WTC11 (cell line): Measurements from ENCODE around the gene HOXA13. TPM values are rescaled to one million over a fixed set of nuclear protein-coding genes. Genes with fewer than 3 reads are reported as not detected.

Source experiments
- ATAC-seq: fragments of 200-7000 bp; cut with Tn5 transposase; 2 replicates; pipeline ENCODE4 v1.10.0; 2021; ENCODE audit warnings: mild to moderate bottlenecking, moderate library complexity
- CTCF ChIA-PET: fragments of 300-600 bp; sonication (Branson Sonifier 250); formaldehyde crosslinking; loops from one replicate; lab custom pipeline; 2021; ENCODE audit warnings: antibody characterized with exemption; lab: Charles Lee
- POLR2A ChIA-PET: fragments of 350-600 bp; sonication (Branson Sonifier 250); formaldehyde crosslinking; loops from one replicate; lab custom pipeline; 2021; ENCODE audit warnings: antibody characterized with exemption; lab: Charles Lee
- DNase-seq: peaks from one replicate; pipeline ENCODE4 v3.0.0; 2021; ENCODE audit warnings: low spot score
- H3K27ac Mint-ChIP-seq: 2 replicates; pipeline ENCODE4 v1.8.0; 2021; ENCODE audit warnings: mixed read lengths
- H3K27me3 Mint-ChIP-seq: 2 replicates; pipeline ENCODE4 v1.8.0; 2021; ENCODE audit warnings: low read depth, mild to moderate bottlenecking, moderate library complexity, mixed read lengths
- H3K36me3 Mint-ChIP-seq: 2 replicates; pipeline ENCODE4 v1.8.0; 2021; ENCODE audit warnings: mixed read lengths
- H3K4me1 Mint-ChIP-seq: 2 replicates; pipeline ENCODE4 v1.8.0; 2022; ENCODE audit warnings: mixed read lengths
- H3K4me3 Mint-ChIP-seq: 2 replicates; pipeline ENCODE4 v1.8.0; 2021; ENCODE audit warnings: mild to moderate bottlenecking, moderate library complexity, mixed read lengths
- H3K9me3 Mint-ChIP-seq: 2 replicates; pipeline ENCODE4 v1.8.0; 2021; ENCODE audit warnings: mixed read lengths
- ARID4B ChIP-seq: sonication (generic); formaldehyde crosslinking; IDR thresholded peaks from 2 replicates; pipeline ENCODE4 v1.8.0; 2023; ENCODE audit warnings: missing genetic modification reagents, mild to moderate bottlenecking, borderline replicate concordance
- CBFB ChIP-seq: sonication (generic); formaldehyde crosslinking; IDR thresholded peaks from 2 replicates; pipeline ENCODE4 v1.8.1; 2022; ENCODE audit warnings: mild to moderate bottlenecking, low read depth, missing genetic modification reagents
- GRHL2 ChIP-seq: fragments of 250-450 bp; sonication (Bioruptor Pico); IDR thresholded peaks from 2 replicates; pipeline ENCODE4 v1.8.0; 2022; ENCODE audit warnings: mild to moderate bottlenecking, moderate library complexity; ENCODE audit not compliant: insufficient replicate concordance, severe bottlenecking
- ZNF263 ChIP-seq: sonication (generic); formaldehyde crosslinking; IDR thresholded peaks from 2 replicates; pipeline ENCODE4 v1.8.1; 2022; ENCODE audit warnings: low read depth, mild to moderate bottlenecking, moderate library complexity, missing genetic modification reagents
- ZNF423 ChIP-seq: fragments of 250-450 bp; sonication (Bioruptor Pico); IDR thresholded peaks from 2 replicates; pipeline ENCODE4 v2.1.2; 2022; ENCODE audit warnings: mild to moderate bottlenecking, moderate library complexity
- total RNA-seq: library from RNA; stranded (reverse); gene quantifications from 3 replicates; pipeline ENCODE4 v1.2.3, GENCODE V29; 2021
- TF ChIP-seq, protein P1 (sequence below): sonication (generic); formaldehyde crosslinking; IDR thresholded peaks from 2 replicates; pipeline ENCODE4 v1.8.1; 2023; ENCODE audit warnings: mild to moderate bottlenecking, missing genetic modification reagents
- TF ChIP-seq, protein P2 (sequence below): sonication (generic); formaldehyde crosslinking; IDR thresholded peaks from 2 replicates; pipeline ENCODE4 v1.8.1; 2023; ENCODE audit warnings: mild to moderate bottlenecking, missing genetic modification reagents, moderate library complexity
- TF ChIP-seq, protein P3 (sequence below): fragments of 200-600 bp; IDR thresholded peaks from 2 replicates; pipeline ENCODE4 v1.8.0; 2022; ENCODE audit warnings: antibody characterized with exemption
- TF ChIP-seq, protein P4 (sequence below): fragments of 250-450 bp; sonication (Bioruptor Pico); IDR thresholded peaks from 2 replicates; pipeline ENCODE4 v1.9.0; 2021; ENCODE audit warnings: mild to moderate bottlenecking, borderline replicate concordance

HOXA13 gene
- total RNA-seq, 1 experiment from 2014 or later: not detected

- ATAC-seq: peak; percentile 1; the same call in 1 of the 2 replicates
- H3K9me3 Mint-ChIP-seq: no peaks in the 10 kb centered on the region
- no peak for DNase-seq
- H3K27ac Mint-ChIP-seq: no peak overlapping the region
- H3K4me3 Mint-ChIP-seq: peak overlapping the region; percentile 43
- POLR2A ChIA-PET: no interaction called here
- TF ChIP-seq ZNF423 (CRISPR knock-in tag): peak; percentile 56; the same call in 1 of the 2 replicates
- no peak for TF ChIP-seq CBFB
- TF ChIP-seq, protein P1, sequence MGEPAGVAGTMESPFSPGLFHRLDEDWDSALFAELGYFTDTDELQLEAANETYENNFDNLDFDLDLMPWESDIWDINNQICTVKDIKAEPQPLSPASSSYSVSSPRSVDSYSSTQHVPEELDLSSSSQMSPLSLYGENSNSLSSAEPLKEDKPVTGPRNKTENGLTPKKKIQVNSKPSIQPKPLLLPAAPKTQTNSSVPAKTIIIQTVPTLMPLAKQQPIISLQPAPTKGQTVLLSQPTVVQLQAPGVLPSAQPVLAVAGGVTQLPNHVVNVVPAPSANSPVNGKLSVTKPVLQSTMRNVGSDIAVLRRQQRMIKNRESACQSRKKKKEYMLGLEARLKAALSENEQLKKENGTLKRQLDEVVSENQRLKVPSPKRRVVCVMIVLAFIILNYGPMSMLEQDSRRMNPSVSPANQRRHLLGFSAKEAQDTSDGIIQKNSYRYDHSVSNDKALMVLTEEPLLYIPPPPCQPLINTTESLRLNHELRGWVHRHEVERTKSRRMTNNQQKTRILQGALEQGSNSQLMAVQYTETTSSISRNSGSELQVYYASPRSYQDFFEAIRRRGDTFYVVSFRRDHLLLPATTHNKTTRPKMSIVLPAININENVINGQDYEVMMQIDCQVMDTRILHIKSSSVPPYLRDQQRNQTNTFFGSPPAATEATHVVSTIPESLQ: no peak
- TF ChIP-seq ZNF263: no peak
- TF ChIP-seq, protein P2, sequence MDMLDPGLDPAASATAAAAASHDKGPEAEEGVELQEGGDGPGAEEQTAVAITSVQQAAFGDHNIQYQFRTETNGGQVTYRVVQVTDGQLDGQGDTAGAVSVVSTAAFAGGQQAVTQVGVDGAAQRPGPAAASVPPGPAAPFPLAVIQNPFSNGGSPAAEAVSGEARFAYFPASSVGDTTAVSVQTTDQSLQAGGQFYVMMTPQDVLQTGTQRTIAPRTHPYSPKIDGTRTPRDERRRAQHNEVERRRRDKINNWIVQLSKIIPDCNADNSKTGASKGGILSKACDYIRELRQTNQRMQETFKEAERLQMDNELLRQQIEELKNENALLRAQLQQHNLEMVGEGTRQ: peak; percentile 9; the same call in 1 of the 2 replicates
- TF ChIP-seq GRHL2: no peak
- TF ChIP-seq ARID4B (CRISPR knock-in tag): no peak
- TF ChIP-seq, protein P3, sequence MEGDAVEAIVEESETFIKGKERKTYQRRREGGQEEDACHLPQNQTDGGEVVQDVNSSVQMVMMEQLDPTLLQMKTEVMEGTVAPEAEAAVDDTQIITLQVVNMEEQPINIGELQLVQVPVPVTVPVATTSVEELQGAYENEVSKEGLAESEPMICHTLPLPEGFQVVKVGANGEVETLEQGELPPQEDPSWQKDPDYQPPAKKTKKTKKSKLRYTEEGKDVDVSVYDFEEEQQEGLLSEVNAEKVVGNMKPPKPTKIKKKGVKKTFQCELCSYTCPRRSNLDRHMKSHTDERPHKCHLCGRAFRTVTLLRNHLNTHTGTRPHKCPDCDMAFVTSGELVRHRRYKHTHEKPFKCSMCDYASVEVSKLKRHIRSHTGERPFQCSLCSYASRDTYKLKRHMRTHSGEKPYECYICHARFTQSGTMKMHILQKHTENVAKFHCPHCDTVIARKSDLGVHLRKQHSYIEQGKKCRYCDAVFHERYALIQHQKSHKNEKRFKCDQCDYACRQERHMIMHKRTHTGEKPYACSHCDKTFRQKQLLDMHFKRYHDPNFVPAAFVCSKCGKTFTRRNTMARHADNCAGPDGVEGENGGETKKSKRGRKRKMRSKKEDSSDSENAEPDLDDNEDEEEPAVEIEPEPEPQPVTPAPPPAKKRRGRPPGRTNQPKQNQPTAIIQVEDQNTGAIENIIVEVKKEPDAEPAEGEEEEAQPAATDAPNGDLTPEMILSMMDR: no peak
- TF ChIP-seq, protein P4, sequence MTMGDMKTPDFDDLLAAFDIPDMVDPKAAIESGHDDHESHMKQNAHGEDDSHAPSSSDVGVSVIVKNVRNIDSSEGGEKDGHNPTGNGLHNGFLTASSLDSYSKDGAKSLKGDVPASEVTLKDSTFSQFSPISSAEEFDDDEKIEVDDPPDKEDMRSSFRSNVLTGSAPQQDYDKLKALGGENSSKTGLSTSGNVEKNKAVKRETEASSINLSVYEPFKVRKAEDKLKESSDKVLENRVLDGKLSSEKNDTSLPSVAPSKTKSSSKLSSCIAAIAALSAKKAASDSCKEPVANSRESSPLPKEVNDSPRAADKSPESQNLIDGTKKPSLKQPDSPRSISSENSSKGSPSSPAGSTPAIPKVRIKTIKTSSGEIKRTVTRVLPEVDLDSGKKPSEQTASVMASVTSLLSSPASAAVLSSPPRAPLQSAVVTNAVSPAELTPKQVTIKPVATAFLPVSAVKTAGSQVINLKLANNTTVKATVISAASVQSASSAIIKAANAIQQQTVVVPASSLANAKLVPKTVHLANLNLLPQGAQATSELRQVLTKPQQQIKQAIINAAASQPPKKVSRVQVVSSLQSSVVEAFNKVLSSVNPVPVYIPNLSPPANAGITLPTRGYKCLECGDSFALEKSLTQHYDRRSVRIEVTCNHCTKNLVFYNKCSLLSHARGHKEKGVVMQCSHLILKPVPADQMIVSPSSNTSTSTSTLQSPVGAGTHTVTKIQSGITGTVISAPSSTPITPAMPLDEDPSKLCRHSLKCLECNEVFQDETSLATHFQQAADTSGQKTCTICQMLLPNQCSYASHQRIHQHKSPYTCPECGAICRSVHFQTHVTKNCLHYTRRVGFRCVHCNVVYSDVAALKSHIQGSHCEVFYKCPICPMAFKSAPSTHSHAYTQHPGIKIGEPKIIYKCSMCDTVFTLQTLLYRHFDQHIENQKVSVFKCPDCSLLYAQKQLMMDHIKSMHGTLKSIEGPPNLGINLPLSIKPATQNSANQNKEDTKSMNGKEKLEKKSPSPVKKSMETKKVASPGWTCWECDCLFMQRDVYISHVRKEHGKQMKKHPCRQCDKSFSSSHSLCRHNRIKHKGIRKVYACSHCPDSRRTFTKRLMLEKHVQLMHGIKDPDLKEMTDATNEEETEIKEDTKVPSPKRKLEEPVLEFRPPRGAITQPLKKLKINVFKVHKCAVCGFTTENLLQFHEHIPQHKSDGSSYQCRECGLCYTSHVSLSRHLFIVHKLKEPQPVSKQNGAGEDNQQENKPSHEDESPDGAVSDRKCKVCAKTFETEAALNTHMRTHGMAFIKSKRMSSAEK (CRISPR knock-in tag): no peak
- TF ChIP-seq, all 79 proteins: peak for 2
- H3K36me3 Mint-ChIP-seq: no peaks in the 10 kb centered on the region
- peaks cover 51% of the 10 kb centered on the region for H3K4me1 Mint-ChIP-seq
- H3K27me3 Mint-ChIP-seq: peaks cover 100% of the 10 kb centered on the region
- CTCF ChIA-PET: interaction anchor here (1.7 kb wide), 1 partner anchor 49 kb away, joined by 9 read pairs; no protein-coding TSS in a partner anchor
Observed at GRCh38 chr7:27245124-27245797, 45.4 kb upstream of the HOXA13 start.
